WTC11 (cell line): Measurements from ENCODE around the gene LAMA3.

ENCODE experiments used
- CTCF ChIP-seq: fragments of 200-600 bp; IDR thresholded peaks from 2 replicates; pipeline ENCODE4 v1.8.0; 2022; ENCODE audit warnings: antibody characterized with exemption
- E2F5 ChIP-seq: sonication (generic); formaldehyde crosslinking; IDR thresholded peaks from 2 replicates; pipeline ENCODE4 v1.8.1; 2022; ENCODE audit warnings: mild to moderate bottlenecking, moderate library complexity, missing genetic modification reagents
- GABPB1 ChIP-seq: sonication (generic); formaldehyde crosslinking; IDR thresholded peaks from 2 replicates; pipeline ENCODE4 v1.8.1; 2023; ENCODE audit warnings: mild to moderate bottlenecking, missing genetic modification reagents
- ZNF423 ChIP-seq: fragments of 250-450 bp; sonication (Bioruptor Pico); IDR thresholded peaks from 2 replicates; pipeline ENCODE4 v2.1.2; 2022; ENCODE audit warnings: mild to moderate bottlenecking, moderate library complexity

GRCh38 chr18:23798249-23798648 lies 109.0 kb downstream of the LAMA3 start:
- TF ChIP-seq CTCF = no peak
- TF ChIP-seq GABPB1 (CRISPR knock-in tag) = no peak
- TF ChIP-seq ZNF423 (CRISPR knock-in tag) = no peak
- TF ChIP-seq E2F5 (CRISPR knock-in tag) = no peak
